ENCODE results near the gene SYAP1. TPM values are rescaled to one million over a fixed set of nuclear protein-coding genes. Genes with fewer than 3 reads are reported as not detected.

Gene SYAP1
- total RNA-seq, 4 donors from 2014 or later = 25.4 to 39.1 (median 30.4) TPM

DNA sequence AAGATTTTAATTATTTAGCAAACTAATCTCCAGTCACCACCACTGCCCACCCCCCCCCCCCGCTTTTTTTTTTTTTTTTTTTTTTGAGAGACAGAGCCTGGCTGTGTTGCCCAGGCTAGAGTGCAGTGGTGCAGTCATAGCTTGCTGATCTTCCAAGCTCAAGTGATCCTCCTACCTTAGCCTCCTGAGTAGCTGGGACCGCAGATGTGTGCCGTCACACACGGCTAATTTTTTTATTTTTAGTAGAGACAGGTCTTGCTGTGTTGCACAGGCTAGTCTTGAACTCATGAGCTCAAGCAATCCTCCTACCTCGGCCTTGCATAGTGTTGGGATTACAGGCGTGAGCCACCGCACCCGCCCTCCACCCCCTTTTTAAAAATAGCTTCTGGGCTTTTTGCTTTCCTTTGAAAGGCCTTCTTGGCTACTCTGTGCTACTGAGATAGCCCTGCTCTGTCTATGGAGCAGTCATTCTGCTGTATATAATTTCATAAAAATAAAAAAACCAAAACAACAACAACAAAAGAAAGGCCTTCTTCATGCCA lies 85.6 kb downstream of the SYAP1 start:
- H3K4me1 ChIP-seq = peaks cover 0 to 11% (median 4%) of the 10 kb centered on the region in 3 donors
- WGBS, 2 donors (ENCODE audit: low coverage in 1 of 2) = 97 to 100% methylated on average over 1 to 4 of the region's 8 CpGs
- TF ChIP-seq POLR2AphosphoS5 (IDR thresholded peaks at IDR 0.05) (no peak), EP300 (IDR thresholded peaks at IDR 0.05) (no peak), POLR2A (IDR thresholded peaks at IDR 0.05) (no peak)
- TF ChIP-seq, protein P1, sequence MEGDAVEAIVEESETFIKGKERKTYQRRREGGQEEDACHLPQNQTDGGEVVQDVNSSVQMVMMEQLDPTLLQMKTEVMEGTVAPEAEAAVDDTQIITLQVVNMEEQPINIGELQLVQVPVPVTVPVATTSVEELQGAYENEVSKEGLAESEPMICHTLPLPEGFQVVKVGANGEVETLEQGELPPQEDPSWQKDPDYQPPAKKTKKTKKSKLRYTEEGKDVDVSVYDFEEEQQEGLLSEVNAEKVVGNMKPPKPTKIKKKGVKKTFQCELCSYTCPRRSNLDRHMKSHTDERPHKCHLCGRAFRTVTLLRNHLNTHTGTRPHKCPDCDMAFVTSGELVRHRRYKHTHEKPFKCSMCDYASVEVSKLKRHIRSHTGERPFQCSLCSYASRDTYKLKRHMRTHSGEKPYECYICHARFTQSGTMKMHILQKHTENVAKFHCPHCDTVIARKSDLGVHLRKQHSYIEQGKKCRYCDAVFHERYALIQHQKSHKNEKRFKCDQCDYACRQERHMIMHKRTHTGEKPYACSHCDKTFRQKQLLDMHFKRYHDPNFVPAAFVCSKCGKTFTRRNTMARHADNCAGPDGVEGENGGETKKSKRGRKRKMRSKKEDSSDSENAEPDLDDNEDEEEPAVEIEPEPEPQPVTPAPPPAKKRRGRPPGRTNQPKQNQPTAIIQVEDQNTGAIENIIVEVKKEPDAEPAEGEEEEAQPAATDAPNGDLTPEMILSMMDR (IDR thresholded peaks at IDR 0.05) = no peak
- H3K4me3 ChIP-seq = no peak overlapping the region
- no peaks in the 10 kb centered on the region for H3K9me3 ChIP-seq
- no peak for ATAC-seq
- no peaks in the 10 kb centered on the region for H3K36me3 ChIP-seq
- no peaks in the 10 kb centered on the region for H3K27me3 ChIP-seq
- no peak overlapping the region for H3K27ac ChIP-seq

DNA sequence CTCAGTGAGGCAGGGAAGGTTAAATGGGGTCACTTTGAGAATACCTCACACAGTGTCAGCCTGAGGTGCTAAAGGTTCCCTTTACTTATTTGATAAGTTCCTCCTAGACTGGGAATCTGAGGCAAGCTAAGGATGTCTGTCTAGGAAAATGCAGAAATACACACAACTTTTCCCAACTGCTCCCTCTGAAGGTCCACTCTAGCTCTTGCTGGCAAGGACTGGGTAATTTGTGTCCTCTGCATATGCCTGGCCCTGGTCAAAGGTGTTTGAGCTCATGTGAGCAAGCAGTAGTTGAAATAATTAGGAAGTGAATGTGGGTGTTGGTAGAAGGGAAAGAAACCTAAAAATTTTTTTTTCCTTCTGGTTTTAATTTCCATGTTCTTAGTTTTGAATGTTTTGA lies 88.1 kb downstream of the SYAP1 start:
- TF ChIP-seq EP300 (IDR thresholded peaks at IDR 0.05) (no peak), POLR2A (IDR thresholded peaks at IDR 0.05) (no peak)
- no peaks in the 10 kb centered on the region for H3K9me3 ChIP-seq
- H3K4me1 ChIP-seq = peaks cover 0 to 11% (median 4%) of the 10 kb centered on the region in 3 donors
- peak overlapping the region in 3 of 4 donors; percentile 12 to 58 (median 52) for H3K27ac ChIP-seq
- H3K4me3 ChIP-seq = no peak overlapping the region
- ATAC-seq = no peak
- no peaks in the 10 kb centered on the region for H3K36me3 ChIP-seq
- H3K27me3 ChIP-seq = no peaks in the 10 kb centered on the region

DNA sequence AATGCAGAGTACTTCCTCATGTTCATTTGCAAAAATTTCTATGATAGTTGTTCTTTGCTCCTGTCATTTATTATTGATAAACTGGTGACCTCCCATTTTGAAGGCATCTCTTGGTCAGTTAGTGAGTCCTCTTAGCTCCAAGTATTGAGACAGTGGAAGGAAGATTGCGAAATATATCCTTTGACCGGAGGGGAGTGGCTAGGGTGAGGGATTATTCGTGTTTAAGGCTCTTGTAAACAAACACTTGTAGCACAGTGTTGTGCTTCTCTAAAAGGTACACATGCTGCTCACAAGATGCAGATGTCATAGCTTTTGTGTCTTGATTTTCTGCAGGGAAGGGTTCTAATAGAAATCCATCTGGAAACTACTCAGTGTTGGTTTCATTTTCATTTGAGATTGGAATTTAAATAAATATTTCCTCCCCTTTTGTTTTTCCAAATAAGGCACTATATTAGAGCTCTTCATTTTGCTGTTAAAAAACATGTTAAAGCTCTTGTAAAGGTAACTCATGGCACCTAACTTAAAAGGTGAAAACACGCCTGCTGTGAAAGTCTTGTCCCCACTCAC lies 88.6 kb downstream of the SYAP1 start:
- no peaks in the 10 kb centered on the region for H3K36me3 ChIP-seq
- WGBS, 2 donors (ENCODE audit: low coverage in 1 of 2) = 13 to 29% methylated on average over 4 of the region's 4 CpGs
- TF ChIP-seq POLR2AphosphoS5 (IDR thresholded peaks at IDR 0.05) (no peak), POLR2A (IDR thresholded peaks at IDR 0.05) (no peak), EP300 (IDR thresholded peaks at IDR 0.05) (no peak)
- TF ChIP-seq, protein P1 (IDR thresholded peaks at IDR 0.05) = no peak
- ATAC-seq = peak; percentile 89
- H3K4me1 ChIP-seq = peaks cover 0 to 11% (median 4%) of the 10 kb centered on the region in 3 donors
- H3K4me3 ChIP-seq = peak overlapping the region; percentile 27 to 28
- no peaks in the 10 kb centered on the region for H3K9me3 ChIP-seq
- peak overlapping the region; percentile 3 to 58 (median 20) for H3K27ac ChIP-seq
- no peaks in the 10 kb centered on the region for H3K27me3 ChIP-seq

DNA sequence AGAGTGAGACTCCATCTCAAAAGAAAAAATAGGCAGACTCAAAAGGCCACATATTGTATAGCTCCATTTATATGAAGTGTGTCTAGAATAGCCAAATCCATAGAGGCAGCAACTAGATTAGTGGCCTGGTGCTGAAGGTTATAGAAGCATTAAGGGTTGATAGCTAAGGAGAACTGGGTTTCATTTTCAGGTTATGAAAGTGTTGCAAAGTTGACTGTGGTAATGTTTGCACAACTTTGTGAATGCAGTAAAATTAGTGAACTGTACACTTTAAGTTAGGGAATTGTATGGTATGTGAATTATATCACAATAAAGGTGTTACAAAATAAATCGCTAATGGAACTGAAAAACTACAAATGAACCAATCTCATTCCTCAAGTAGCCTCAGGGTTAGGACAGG lies 95.2 kb downstream of the SYAP1 start:
- peaks cover 0 to 7% of the 10 kb centered on the region in 2 donors for H3K36me3 ChIP-seq
- no peak overlapping the region for H3K27ac ChIP-seq
- 100% methylated on average over 1 of the region's 1 CpG for WGBS, 2 donors (ENCODE audit: low coverage in 1 of 2)
- H3K4me3 ChIP-seq = no peak overlapping the region
- H3K27me3 ChIP-seq = no peaks in the 10 kb centered on the region
- no peak for ATAC-seq
- H3K9me3 ChIP-seq = no peaks in the 10 kb centered on the region
- no peaks in the 10 kb centered on the region for H3K4me1 ChIP-seq
- TF ChIP-seq POLR2A (IDR thresholded peaks at IDR 0.05) (no peak), POLR2AphosphoS5 (IDR thresholded peaks at IDR 0.05) (no peak), EP300 (IDR thresholded peaks at IDR 0.05) (no peak)
- TF ChIP-seq, protein P1 (IDR thresholded peaks at IDR 0.05) = no peak

Small RNA genes within 50 kb of the gene (small RNA-seq; reads per million reads assigned to genes)
- gene RNU7-56P = 0 reads per million in 4 donors
- 0 reads per million in 4 donors for gene RPL12P49

Other genes with a start within 250 kb of the SYAP1 start
- not detected for gene S100G, start 69.5 kb upstream of the SYAP1 start, total RNA-seq
- gene CTPS2, start 6.9 kb upstream of the SYAP1 start, total RNA-seq = 10 to 100 TPM; 12.1 to 20.5 (median 14.0) TPM
- 10 to 100 TPM in 3 of 4 donors, 1 to 10 TPM in 1; 9.0 to 16.8 (median 14.3) TPM for gene TXLNG, start 66.9 kb downstream of the SYAP1 start, total RNA-seq
- 100 to 1,000 TPM; 112 to 233 (median 119) TPM for gene RBBP7, start 150.8 kb downstream of the SYAP1 start, total RNA-seq
- gene REPS2, start 227.0 kb downstream of the SYAP1 start, total RNA-seq = 10 to 100 TPM; 19.8 to 39.8 (median 24.9) TPM

Measured in gastroesophageal sphincter (tissue), 4 donors.